Loucy (cell line): ENCODE measurements around the gene PEG3.

Source experiments
- EZH2phosphoT487 ChIP-seq: fragments of 200-600 bp; IDR thresholded peaks from 2 replicates; pipeline ENCODE4 v1.6.1; 2018; ENCODE audit warnings: antibody characterized with exemption, mild to moderate bottlenecking, moderate library complexity, borderline replicate concordance
- TF ChIP-seq, protein P1 (sequence below): fragments of 200-600 bp; sonication (generic); conservative IDR thresholded peaks from 2 replicates; pipeline ENCODE4 v1.5.1; 2014; ENCODE audit warnings: mild to moderate bottlenecking, antibody characterized with exemption, low read length

DNA sequence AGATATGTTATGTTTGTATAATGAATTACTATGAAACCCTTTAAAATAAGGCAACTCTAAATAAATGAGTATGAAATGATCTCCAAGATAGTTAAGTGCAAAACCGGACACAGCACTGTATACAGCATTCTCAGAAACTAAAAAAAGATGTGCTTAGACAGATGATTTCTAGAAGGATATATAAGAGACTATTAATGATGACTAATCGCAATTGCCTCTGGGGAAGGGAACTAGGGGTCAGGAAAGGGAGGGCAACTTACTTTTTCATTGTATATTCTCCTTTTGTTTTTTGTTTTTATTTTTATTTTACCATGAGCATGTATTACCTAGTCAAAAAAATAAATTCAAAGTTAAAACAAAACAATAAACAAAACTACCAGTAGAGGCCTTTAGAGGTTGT, 12.8 kb downstream of the PEG3 start:
- TF ChIP-seq, protein P1, sequence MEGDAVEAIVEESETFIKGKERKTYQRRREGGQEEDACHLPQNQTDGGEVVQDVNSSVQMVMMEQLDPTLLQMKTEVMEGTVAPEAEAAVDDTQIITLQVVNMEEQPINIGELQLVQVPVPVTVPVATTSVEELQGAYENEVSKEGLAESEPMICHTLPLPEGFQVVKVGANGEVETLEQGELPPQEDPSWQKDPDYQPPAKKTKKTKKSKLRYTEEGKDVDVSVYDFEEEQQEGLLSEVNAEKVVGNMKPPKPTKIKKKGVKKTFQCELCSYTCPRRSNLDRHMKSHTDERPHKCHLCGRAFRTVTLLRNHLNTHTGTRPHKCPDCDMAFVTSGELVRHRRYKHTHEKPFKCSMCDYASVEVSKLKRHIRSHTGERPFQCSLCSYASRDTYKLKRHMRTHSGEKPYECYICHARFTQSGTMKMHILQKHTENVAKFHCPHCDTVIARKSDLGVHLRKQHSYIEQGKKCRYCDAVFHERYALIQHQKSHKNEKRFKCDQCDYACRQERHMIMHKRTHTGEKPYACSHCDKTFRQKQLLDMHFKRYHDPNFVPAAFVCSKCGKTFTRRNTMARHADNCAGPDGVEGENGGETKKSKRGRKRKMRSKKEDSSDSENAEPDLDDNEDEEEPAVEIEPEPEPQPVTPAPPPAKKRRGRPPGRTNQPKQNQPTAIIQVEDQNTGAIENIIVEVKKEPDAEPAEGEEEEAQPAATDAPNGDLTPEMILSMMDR = no peak
- no peak for TF ChIP-seq EZH2phosphoT487
